Measurements from ENCODE around the gene KLHDC4. TPM values are rescaled to one million over a fixed set of nuclear protein-coding genes. Genes with fewer than 3 reads are reported as not detected.

Gene KLHDC4
- total and polyA plus RNA-seq, 9 of the 15 experiments (the other 6 are each of a cell fraction or from before 2014, with no cell fraction given): 1.3 to 68.1 (median 32.8) TPM

DNA sequence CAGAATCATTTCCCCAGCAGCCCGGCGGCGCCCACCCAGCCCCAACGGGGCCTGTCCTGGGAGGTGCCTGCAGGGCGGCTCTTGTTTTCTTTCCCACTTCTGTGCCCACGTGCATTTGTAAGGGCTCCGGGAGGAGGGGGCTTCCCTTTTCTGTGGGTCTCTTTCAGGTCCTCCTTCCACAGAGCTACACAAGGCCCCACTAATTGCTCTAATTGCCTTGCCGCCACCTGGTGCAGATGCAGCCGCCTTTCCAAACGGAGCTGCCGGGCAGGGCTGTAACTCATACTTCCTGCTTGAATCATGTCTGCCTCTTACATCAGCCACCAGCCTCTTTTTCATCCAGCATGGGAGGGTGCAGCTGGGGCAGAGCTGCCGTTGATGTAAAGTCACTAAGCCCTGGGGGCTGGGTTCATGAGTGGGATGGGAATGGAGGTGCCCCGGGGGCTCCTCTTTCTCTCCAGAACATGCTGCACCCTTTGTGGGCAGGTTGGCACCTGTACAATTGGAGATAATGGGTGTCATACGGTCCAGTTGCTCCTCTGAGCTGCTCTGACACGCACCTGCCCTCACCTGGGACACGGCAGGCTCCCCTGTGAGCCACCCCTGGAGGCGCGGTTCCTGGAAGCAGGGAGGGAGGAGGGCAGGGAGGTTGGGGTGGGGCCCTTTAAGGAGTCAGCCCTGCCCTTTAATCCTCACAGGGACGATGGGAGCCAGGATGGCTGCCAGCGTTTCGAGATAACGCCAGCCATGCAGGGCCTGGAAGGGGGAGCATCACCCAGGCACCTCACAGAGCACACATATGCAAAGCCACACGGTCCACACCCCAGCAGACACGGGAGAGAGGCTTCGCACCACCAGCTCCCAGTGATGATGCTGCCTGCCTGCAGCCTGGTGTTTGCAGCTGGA, 41.1 kb upstream of the KLHDC4 start (continued):
- TF ChIP-seq C11orf30 (IDR thresholded peaks at IDR 0.05; ENCODE audit: low read depth): no peak
- TF ChIP-seq TAF15 (IDR thresholded peaks at IDR 0.05; ENCODE audit: low read depth, low read length): no peak
- TF ChIP-seq, protein P1, sequence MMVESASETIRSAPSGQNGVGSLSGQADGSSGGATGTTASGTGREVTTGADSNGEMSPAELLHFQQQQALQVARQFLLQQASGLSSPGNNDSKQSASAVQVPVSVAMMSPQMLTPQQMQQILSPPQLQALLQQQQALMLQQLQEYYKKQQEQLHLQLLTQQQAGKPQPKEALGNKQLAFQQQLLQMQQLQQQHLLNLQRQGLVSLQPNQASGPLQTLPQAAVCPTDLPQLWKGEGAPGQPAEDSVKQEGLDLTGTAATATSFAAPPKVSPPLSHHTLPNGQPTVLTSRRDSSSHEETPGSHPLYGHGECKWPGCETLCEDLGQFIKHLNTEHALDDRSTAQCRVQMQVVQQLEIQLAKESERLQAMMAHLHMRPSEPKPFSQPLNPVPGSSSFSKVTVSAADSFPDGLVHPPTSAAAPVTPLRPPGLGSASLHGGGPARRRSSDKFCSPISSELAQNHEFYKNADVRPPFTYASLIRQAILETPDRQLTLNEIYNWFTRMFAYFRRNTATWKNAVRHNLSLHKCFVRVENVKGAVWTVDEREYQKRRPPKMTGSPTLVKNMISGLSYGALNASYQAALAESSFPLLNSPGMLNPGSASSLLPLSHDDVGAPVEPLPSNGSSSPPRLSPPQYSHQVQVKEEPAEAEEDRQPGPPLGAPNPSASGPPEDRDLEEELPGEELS (CRISPR knock-in tag; IDR thresholded peaks at IDR 0.05; ENCODE audit: borderline replicate concordance): no peak
- no peak for TF ChIP-seq SFPQ (IDR thresholded peaks at IDR 0.05; ENCODE audit: low read depth, low read length)
